ENCODE results near the gene LRRC31.
A peak's percentile ranks its signal among the peaks of the same experiment; 100 is the strongest.

Gene LRRC31

GRCh38 chr3:169812332-169813235 is 57.2 kb downstream of the LRRC31 start, which contains the start of the genes LRRC34 and LRRIQ4:
Gene LRRC34, minus strand, starts transcription at chr3:169812904. Its CDS starts 356 bp downstream, at chr3:169812548.
Gene LRRIQ4, plus strand, starts transcription at chr3:169812870. Its CDS starts 9,052 bp downstream, at chr3:169821922.
- DNase-seq = peak; percentile 28 to 76 (median 37)

GRCh38 chr3:169811631-169812331 is 58.0 kb downstream of the LRRC31 start:
- DNase-seq = peak in 1 of 5 donors; percentile 23

GRCh38 chr3:169809230-169809795 is 60.4 kb downstream of the LRRC31 start:
- peak in 1 of 5 donors; percentile 16 for DNase-seq

DNA sequence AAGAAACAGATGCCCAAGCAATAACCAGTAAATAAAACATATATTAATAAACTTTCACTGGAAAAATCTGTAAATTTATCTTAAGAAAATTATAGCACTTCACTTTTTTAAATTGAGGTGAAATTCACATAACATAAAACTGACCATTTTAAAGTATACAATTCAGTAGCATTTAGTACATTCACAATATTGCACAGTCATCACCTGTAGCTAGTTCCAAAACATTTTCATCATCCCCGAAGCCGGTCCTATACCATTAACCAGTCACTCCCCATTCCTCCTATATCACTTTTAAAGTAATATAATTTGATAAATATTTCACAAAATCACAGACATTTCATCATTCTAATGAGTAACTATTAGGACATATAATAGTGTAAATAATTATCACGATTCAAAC is 65.1 kb downstream of the LRRC31 start:
- DNase-seq = no peak

GRCh38 chr3:169792359-169792758 is 77.4 kb downstream of the LRRC31 start:
- DNase-seq = no peak

DNA sequence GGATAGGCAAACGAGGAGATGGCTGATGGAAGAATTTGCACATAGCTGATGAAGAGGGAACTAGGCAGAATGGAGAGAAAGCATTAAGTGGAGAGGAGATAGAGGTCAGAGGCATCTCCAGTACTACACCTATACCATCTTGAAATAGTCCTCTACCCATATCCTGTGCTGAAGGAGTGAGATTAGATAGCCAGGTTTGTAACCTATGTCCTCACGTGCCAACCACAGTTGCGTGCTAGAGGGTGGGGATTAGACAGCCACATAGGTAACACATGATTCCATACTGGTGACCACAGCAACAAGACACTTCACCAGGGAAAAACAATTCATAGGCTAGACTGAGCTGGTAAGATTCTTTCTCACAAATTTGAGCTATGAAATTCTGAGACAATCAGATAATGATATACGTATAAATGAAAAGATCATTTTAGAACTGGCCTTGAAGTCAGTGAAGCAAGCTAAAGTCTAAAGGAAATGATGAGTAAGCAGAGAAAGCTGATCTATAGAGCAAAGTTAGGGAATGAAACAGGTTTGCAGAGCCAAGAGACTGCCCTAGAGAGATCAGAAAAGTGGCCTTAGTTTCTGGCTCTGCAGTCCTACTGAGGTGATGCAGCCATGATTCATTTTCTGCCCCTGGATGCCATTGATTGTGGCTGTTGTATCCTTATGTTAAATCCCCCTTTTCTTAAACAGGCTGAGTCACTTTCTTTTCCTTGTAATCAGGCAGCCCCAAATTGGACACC is 78.9 kb downstream of the LRRC31 start:
- DNase-seq = no peak

GRCh38 chr3:169790219-169790618 is 79.5 kb downstream of the LRRC31 start:
- DNase-seq = no peak

Measured in T-helper 1 cell (primary cell).